ENCODE measurements around the gene CAPN7.

Gene CAPN7

GRCh38 chr3:15256861-15257341 is 50.9 kb downstream of the CAPN7 start:
- H3K4me3 Mint-ChIP-seq, result no peak overlapping the region
- peaks cover 47% of the 10 kb centered on the region for H3K36me3 Mint-ChIP-seq
- H3K4me1 Mint-ChIP-seq, result peaks cover 6% of the 10 kb centered on the region
- H3K9me3 Mint-ChIP-seq, result no peaks in the 10 kb centered on the region
- ATAC-seq, result no peak
- H3K27me3 Mint-ChIP-seq, result no peaks in the 10 kb centered on the region
- no peak overlapping the region for H3K27ac Mint-ChIP-seq

- Mint-ChIP-seq H3K4me1 (no peaks in the 10 kb centered on the region), H3K4me3 (no peak overlapping the region), H3K27ac (peak overlapping the region; percentile 33), H3K27me3 (no peaks in the 10 kb centered on the region), H3K9me3 (no peaks in the 10 kb centered on the region), H3K36me3 (peaks cover 39% of the 10 kb centered on the region)
- no peak for ATAC-seq
Observed at GRCh38 chr3:15258720-15259119, 52.7 kb downstream of the CAPN7 start.

GRCh38 chr3:15260531-15260930 is 54.5 kb downstream of the CAPN7 start:
- peaks cover 38% of the 10 kb centered on the region for H3K36me3 Mint-ChIP-seq
- ATAC-seq, result no peak
- H3K27me3 Mint-ChIP-seq, result no peaks in the 10 kb centered on the region
- H3K27ac Mint-ChIP-seq, result peak overlapping the region; percentile 33
- H3K4me1 Mint-ChIP-seq, result peaks cover 14% of the 10 kb centered on the region
- no peak overlapping the region for H3K4me3 Mint-ChIP-seq
- H3K9me3 Mint-ChIP-seq, result no peaks in the 10 kb centered on the region

GRCh38 chr3:15261274-15261673 is 55.2 kb downstream of the CAPN7 start:
- H3K36me3 Mint-ChIP-seq, result peaks cover 38% of the 10 kb centered on the region
- H3K27me3 Mint-ChIP-seq, result no peaks in the 10 kb centered on the region
- ATAC-seq, result no peak
- H3K9me3 Mint-ChIP-seq, result no peaks in the 10 kb centered on the region
- peaks cover 22% of the 10 kb centered on the region for H3K4me1 Mint-ChIP-seq
- H3K4me3 Mint-ChIP-seq, result no peak overlapping the region
- H3K27ac Mint-ChIP-seq, result peak overlapping the region; percentile 33

- Mint-ChIP-seq H3K4me1 (peaks cover 27% of the 10 kb centered on the region), H3K36me3 (peaks cover 39% of the 10 kb centered on the region)
Observed at GRCh38 chr3:15262021-15262420, 56.0 kb downstream of the CAPN7 start.

GRCh38 chr3:15263120-15263519 is 57.1 kb downstream of the CAPN7 start:
- no peak for ATAC-seq
- H3K9me3 Mint-ChIP-seq, result no peaks in the 10 kb centered on the region
- peaks cover 28% of the 10 kb centered on the region for H3K36me3 Mint-ChIP-seq
- H3K4me3 Mint-ChIP-seq, result no peak overlapping the region
- no peak overlapping the region for H3K27ac Mint-ChIP-seq
- peaks cover 35% of the 10 kb centered on the region for H3K4me1 Mint-ChIP-seq
- no peaks in the 10 kb centered on the region for H3K27me3 Mint-ChIP-seq

More at GRCh38 chr3:15262021-15262420, 56.0 kb downstream of the CAPN7 start:
- no peak for ATAC-seq
- no peaks in the 10 kb centered on the region for H3K27me3 Mint-ChIP-seq
- no peak overlapping the region for H3K4me3 Mint-ChIP-seq
- H3K9me3 Mint-ChIP-seq, result no peaks in the 10 kb centered on the region
- no peak overlapping the region for H3K27ac Mint-ChIP-seq

- H3K36me3 Mint-ChIP-seq, result peaks cover 24% of the 10 kb centered on the region
- H3K4me3 Mint-ChIP-seq, result no peak overlapping the region
- H3K27me3 Mint-ChIP-seq, result no peaks in the 10 kb centered on the region
- H3K27ac Mint-ChIP-seq, result peak overlapping the region; percentile 17
- no peak for ATAC-seq
- H3K9me3 Mint-ChIP-seq, result no peaks in the 10 kb centered on the region
- H3K4me1 Mint-ChIP-seq, result peaks cover 43% of the 10 kb centered on the region
Observed at GRCh38 chr3:15263926-15264325, 57.9 kb downstream of the CAPN7 start.

- H3K36me3 Mint-ChIP-seq, result peaks cover 24% of the 10 kb centered on the region
- ATAC-seq, result no peak
- no peak overlapping the region for H3K4me3 Mint-ChIP-seq
- H3K4me1 Mint-ChIP-seq, result peaks cover 49% of the 10 kb centered on the region
- no peaks in the 10 kb centered on the region for H3K9me3 Mint-ChIP-seq
- no peaks in the 10 kb centered on the region for H3K27me3 Mint-ChIP-seq
- peak overlapping the region; percentile 17 for H3K27ac Mint-ChIP-seq
Observed at GRCh38 chr3:15264486-15264885, 58.4 kb downstream of the CAPN7 start.

- peak overlapping the region; percentile 55 for H3K27ac Mint-ChIP-seq
Observed at GRCh38 chr3:15265655-15266509, 59.8 kb downstream of the CAPN7 start.

GRCh38 chr3:15266510-15267376 is 60.7 kb downstream of the CAPN7 start:
- H3K27ac Mint-ChIP-seq, result peak overlapping the region; percentile 55
- H3K9me3 Mint-ChIP-seq, result no peaks in the 10 kb centered on the region
- no peaks in the 10 kb centered on the region for H3K27me3 Mint-ChIP-seq
- H3K4me1 Mint-ChIP-seq, result peaks cover 65% of the 10 kb centered on the region
- no peak overlapping the region for H3K4me3 Mint-ChIP-seq
- H3K36me3 Mint-ChIP-seq, result peaks cover 18% of the 10 kb centered on the region
- ATAC-seq, result no peak

More at GRCh38 chr3:15265655-15266509, 59.8 kb downstream of the CAPN7 start:
- ATAC-seq, result no peak
- peaks cover 18% of the 10 kb centered on the region for H3K36me3 Mint-ChIP-seq
- H3K4me3 Mint-ChIP-seq, result no peak overlapping the region
- no peaks in the 10 kb centered on the region for H3K27me3 Mint-ChIP-seq
- H3K4me1 Mint-ChIP-seq, result peaks cover 61% of the 10 kb centered on the region
- H3K9me3 Mint-ChIP-seq, result no peaks in the 10 kb centered on the region

- peaks cover 73% of the 10 kb centered on the region for H3K4me1 Mint-ChIP-seq
- H3K27ac Mint-ChIP-seq, result no peak overlapping the region
- H3K4me3 Mint-ChIP-seq, result no peak overlapping the region
- H3K36me3 Mint-ChIP-seq, result peaks cover 18% of the 10 kb centered on the region
- H3K9me3 Mint-ChIP-seq, result no peaks in the 10 kb centered on the region
- no peaks in the 10 kb centered on the region for H3K27me3 Mint-ChIP-seq
- ATAC-seq, result no peak
Observed at GRCh38 chr3:15267502-15267901, 61.5 kb downstream of the CAPN7 start.

- Mint-ChIP-seq H3K27me3 (no peaks in the 10 kb centered on the region), H3K4me1 (peaks cover 79% of the 10 kb centered on the region), H3K4me3 (no peak overlapping the region), H3K36me3 (peaks cover 20% of the 10 kb centered on the region), H3K9me3 (no peaks in the 10 kb centered on the region), H3K27ac (no peak overlapping the region)
- ATAC-seq, result peak; percentile 69
Observed at GRCh38 chr3:15268033-15268631, 62.1 kb downstream of the CAPN7 start.

GRCh38 chr3:15269091-15269989 is 63.3 kb downstream of the CAPN7 start:
- peaks cover 23% of the 10 kb centered on the region for H3K36me3 Mint-ChIP-seq
- H3K27me3 Mint-ChIP-seq, result no peaks in the 10 kb centered on the region
- H3K27ac Mint-ChIP-seq, result peak overlapping the region; percentile 84
- peaks cover 86% of the 10 kb centered on the region for H3K4me1 Mint-ChIP-seq
- peak overlapping the region; percentile 35 for H3K4me3 Mint-ChIP-seq
- peak; percentile 77 for ATAC-seq
- H3K9me3 Mint-ChIP-seq, result no peaks in the 10 kb centered on the region

GRCh38 chr3:15271030-15271429 is 65.0 kb downstream of the CAPN7 start:
- Mint-ChIP-seq H3K27ac (peak overlapping the region; percentile 70), H3K4me3 (no peak overlapping the region), H3K27me3 (no peaks in the 10 kb centered on the region), H3K4me1 (peaks cover 84% of the 10 kb centered on the region), H3K36me3 (peaks cover 16% of the 10 kb centered on the region), H3K9me3 (no peaks in the 10 kb centered on the region)
- ATAC-seq, result no peak
